H1 (cell line): ENCODE results near the gene OXER1. TPM values are rescaled to one million over a fixed set of nuclear protein-coding genes. Genes with fewer than 3 reads are reported as not detected.
A peak's percentile ranks its signal among the peaks of the same experiment; 100 is the strongest.

Source experiments
- ASH2L ChIP-seq: fragments of 200-600, 300-600 bp; sonication (generic); IDR thresholded peaks from one replicate; pipeline ENCODE4 v1.7.1; 2017; ENCODE audit warnings: low read length
- CREB1 ChIP-seq: IDR thresholded peaks from 2 replicates; pipeline ENCODE4 v1.6.1; 2012; ENCODE audit warnings: inconsistent platforms
- EGR1 ChIP-seq: IDR thresholded peaks from 2 replicates; pipeline ENCODE4 v1.6.1; 2011; ENCODE audit warnings: low read depth, low read length, borderline replicate concordance
- EZH2 ChIP-seq: fragments of 200-600 bp; sonication (generic); IDR thresholded peaks from 2 replicates; pipeline ENCODE4 v1.7.1; 2012; ENCODE audit warnings: low read depth, mild to moderate bottlenecking, moderate library complexity, low read length, inconsistent platforms; ENCODE audit not compliant: severe bottlenecking
- FOSL1 ChIP-seq: IDR thresholded peaks from 2 replicates; pipeline ENCODE4 v1.6.1; 2011; ENCODE audit warnings: mild to moderate bottlenecking, low read depth, low read length, moderate library complexity; ENCODE audit not compliant: insufficient read depth
- GTF2F1 ChIP-seq: IDR thresholded peaks from 2 replicates; pipeline ENCODE4 v1.6.1; 2012; ENCODE audit warnings: low read depth, low read length, improper control_type of control experiment, borderline replicate concordance
- KDM4A ChIP-seq: IDR thresholded peaks from one replicate; pipeline ENCODE4 v1.7.1; 2012; ENCODE audit warnings: low read depth, mild to moderate bottlenecking, moderate library complexity, low read length, inconsistent platforms; ENCODE audit not compliant: severe bottlenecking
- NANOG ChIP-seq: IDR thresholded peaks from 2 replicates; pipeline ENCODE4 v1.6.1; 2011; ENCODE audit warnings: low read length, low read depth, mild to moderate bottlenecking, inconsistent platforms; ENCODE audit not compliant: insufficient read depth, poor library complexity, severe bottlenecking
- POU5F1 ChIP-seq: IDR thresholded peaks from 2 replicates; pipeline ENCODE4 v1.6.1; 2011; ENCODE audit warnings: low read depth, mild to moderate bottlenecking, low read length, moderate library complexity
- RBBP5 ChIP-seq: IDR thresholded peaks from 2 replicates; pipeline ENCODE4 v1.7.1; 2012; ENCODE audit warnings: low read depth, mild to moderate bottlenecking, inconsistent platforms, low read length, moderate library complexity, borderline replicate concordance
- SAP30 ChIP-seq: fragments of 300-600 bp; sonication (generic); IDR thresholded peaks from 2 replicates; pipeline ENCODE4 v1.7.1; 2012; ENCODE audit warnings: low read length, moderate library complexity, mild to moderate bottlenecking, inconsistent platforms; ENCODE audit not compliant: insufficient read depth, insufficient replicate concordance
- SIX5 ChIP-seq: IDR thresholded peaks from 2 replicates; pipeline ENCODE4 v1.6.1; 2011; ENCODE audit warnings: mild to moderate bottlenecking, low read depth, low read length
- SP2 ChIP-seq: IDR thresholded peaks from 2 replicates; pipeline ENCODE4 v1.6.1; 2012; ENCODE audit warnings: mild to moderate bottlenecking, low read length, inconsistent platforms
- SP4 ChIP-seq: IDR thresholded peaks from 2 replicates; pipeline ENCODE4 v1.6.1; 2012; ENCODE audit warnings: low read length, inconsistent platforms
- SUZ12 ChIP-seq: fragments of 200-600 bp; sonication (generic); IDR thresholded peaks from 2 replicates; pipeline ENCODE4 v1.6.1; 2012; ENCODE audit warnings: mild to moderate bottlenecking, inconsistent platforms, low read length, moderate library complexity, mixed read lengths
- TAF1 ChIP-seq: IDR thresholded peaks from 2 replicates; pipeline ENCODE4 v1.6.1; 2011; ENCODE audit warnings: mild to moderate bottlenecking, low read depth, low read length
- TAF7 ChIP-seq: optimal IDR thresholded peaks from 2 replicates; pipeline ENCODE3; 2011; ENCODE audit warnings: low read depth, mild to moderate bottlenecking, inconsistent platforms, low read length, moderate library complexity, borderline replicate concordance
- TEAD4 ChIP-seq: IDR thresholded peaks from 2 replicates; pipeline ENCODE4 v1.6.1; 2012; ENCODE audit warnings: low read depth, low read length, inconsistent platforms, mixed read lengths
- polyA plus RNA-seq, 7 experiments: library from polyadenylated mRNA; depleted of rRNA in 3 of 7; stranded (reverse) in 5 of 7; unstranded in 2 of 7; fragments of >200 nt in 5 of 7; fragments of 200-250 nt in 2 of 7; gene quantifications; 1 replicate in 5 of 7; 2 replicates in 1 of 7; 4 replicates in 1 of 7; pipeline versions ENCODE4 v1.2.1 to v1.2.3, GENCODE V29; 2011 to 2013; ENCODE audit warnings: missing spikeins in 2 of 7, mixed read lengths in 2 of 7
- total RNA-seq: library from RNA; stranded (reverse); fragmentation: NEBNext Ultra II Directional; extraction: Animal tissue kit (Norgen Biotek cat#: 25700); gene quantifications from 2 replicates; pipeline ENCODE4 v1.2.1, GENCODE V29; 2021
- TF ChIP-seq, protein P1 (sequence below), 3 experiments: IDR thresholded peaks; 1 replicate in 2 of 3; 2 replicates in 1 of 3; pipeline versions ENCODE4 v1.5.1 to v1.6.1; 2011; ENCODE audit warnings: low read length in 3 of 3, mild to moderate bottlenecking in 3 of 3, inconsistent platforms in 2 of 3, low read depth in 1 of 3, moderate library complexity in 1 of 3; ENCODE audit not compliant: insufficient read depth in 1 of 3; ENCODE audit errors: control extremely low read depth in 1 of 3
- TF ChIP-seq, protein P2 (sequence below): IDR thresholded peaks from 2 replicates; pipeline ENCODE4 v1.6.1; 2011; ENCODE audit warnings: low read depth, mild to moderate bottlenecking, low read length; ENCODE audit not compliant: insufficient read depth

The OXER1 gene
- total and polyA plus RNA-seq, 2 of the 8 experiments (the other 6 are each of a cell fraction or from before 2014, with no cell fraction given): 1.2 to 2.9 TPM

DNA sequence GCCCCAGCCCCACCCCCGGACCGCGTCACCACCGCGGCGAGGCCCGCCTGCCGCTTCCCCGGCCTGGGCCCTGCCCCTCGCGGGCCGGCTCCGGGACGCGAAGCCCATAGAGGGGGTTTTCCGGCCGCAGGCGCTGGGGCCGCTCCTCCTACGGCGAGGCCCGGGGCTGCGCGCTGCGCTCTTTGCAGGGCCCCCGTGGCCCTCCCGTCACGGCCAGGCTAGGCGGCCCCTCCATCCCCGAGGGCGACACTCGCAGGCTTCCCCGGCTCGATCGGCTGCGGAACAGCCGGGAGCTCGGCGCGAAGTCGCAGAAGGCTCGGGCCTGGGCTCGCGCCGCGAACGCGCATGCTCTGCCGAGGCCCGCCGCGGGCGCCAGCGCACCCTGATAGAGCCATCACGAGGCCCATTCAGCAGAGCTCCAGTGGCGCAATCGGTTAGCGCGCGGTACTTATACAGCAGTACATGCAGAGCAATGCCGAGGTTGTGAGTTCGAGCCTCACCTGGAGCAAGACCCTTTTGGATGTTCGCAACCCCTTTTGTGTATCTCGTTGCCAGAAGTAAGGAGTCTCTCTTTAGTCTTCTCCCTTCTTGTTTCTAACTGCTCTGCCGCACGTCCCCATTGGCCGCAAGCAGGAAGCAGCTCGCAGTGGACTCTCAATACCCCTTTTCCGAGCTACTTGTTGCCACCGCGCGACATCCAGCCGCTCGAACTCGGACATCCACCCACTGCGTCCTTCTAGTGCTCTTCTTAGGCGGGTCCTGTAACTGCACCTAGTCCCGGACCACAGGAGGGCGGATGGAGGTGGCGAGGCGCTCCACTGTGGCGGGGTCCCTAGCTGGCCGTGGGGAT is 46.4 kb upstream of the OXER1 start (continued):
- TF ChIP-seq RBBP5 (peak; percentile 99), POU5F1 (no peak), NANOG (peak; percentile 78), SP2 (no peak), SIX5 (no peak), CREB1 (peak; percentile 15; the same call in 1 of the 2 replicates), KDM4A (peak; percentile 69), EGR1 (no peak), EZH2 (peak; percentile 35), SAP30 (no peak), TAF7 (peak; percentile 81), ASH2L (peak; percentile 97), FOSL1 (0 out of 2 replicates have a peak, but pooled peaks have one; percentile 41), TAF1 (peak; percentile 65; the same call in 1 of the 2 replicates), TEAD4 (no peak), GTF2F1 (no peak), SP4 (peak; percentile 64; the same call in 1 of the 2 replicates), SUZ12 (peak; percentile 20; the same call in 1 of the 2 replicates)
- TF ChIP-seq, protein P1, sequence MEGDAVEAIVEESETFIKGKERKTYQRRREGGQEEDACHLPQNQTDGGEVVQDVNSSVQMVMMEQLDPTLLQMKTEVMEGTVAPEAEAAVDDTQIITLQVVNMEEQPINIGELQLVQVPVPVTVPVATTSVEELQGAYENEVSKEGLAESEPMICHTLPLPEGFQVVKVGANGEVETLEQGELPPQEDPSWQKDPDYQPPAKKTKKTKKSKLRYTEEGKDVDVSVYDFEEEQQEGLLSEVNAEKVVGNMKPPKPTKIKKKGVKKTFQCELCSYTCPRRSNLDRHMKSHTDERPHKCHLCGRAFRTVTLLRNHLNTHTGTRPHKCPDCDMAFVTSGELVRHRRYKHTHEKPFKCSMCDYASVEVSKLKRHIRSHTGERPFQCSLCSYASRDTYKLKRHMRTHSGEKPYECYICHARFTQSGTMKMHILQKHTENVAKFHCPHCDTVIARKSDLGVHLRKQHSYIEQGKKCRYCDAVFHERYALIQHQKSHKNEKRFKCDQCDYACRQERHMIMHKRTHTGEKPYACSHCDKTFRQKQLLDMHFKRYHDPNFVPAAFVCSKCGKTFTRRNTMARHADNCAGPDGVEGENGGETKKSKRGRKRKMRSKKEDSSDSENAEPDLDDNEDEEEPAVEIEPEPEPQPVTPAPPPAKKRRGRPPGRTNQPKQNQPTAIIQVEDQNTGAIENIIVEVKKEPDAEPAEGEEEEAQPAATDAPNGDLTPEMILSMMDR (IDR thresholded peaks at IDR 0.05; ENCODE audit: control extremely low read depth in 1 of 3, insufficient read depth in 1 of 3, low read depth in 1 of 3, low read length in 3 of 3): no peak
- TF ChIP-seq, protein P2, sequence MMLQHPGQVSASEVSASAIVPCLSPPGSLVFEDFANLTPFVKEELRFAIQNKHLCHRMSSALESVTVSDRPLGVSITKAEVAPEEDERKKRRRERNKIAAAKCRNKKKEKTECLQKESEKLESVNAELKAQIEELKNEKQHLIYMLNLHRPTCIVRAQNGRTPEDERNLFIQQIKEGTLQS: 0 out of 2 replicates have a peak, but pooled peaks have one; percentile 20
